HG02885 (cell line): ENCODE measurements around the gene KRT33A.

Experiments used
- ATAC-seq: cut with Tn5 transposase; IDR thresholded peaks from one replicate; pipeline ENCODE4 v1.9.1; 2021; ENCODE audit warnings: mild to moderate bottlenecking; ENCODE audit not compliant: unreplicated experiment, poor library complexity

The KRT33A gene

GRCh38 chr17:41333098-41333497, 17.5 kb downstream of the KRT33A start:
- ATAC-seq: no peak

GRCh38 chr17:41332239-41332638, 18.4 kb downstream of the KRT33A start:
- no peak for ATAC-seq

GRCh38 chr17:41331606-41332005, 19.0 kb downstream of the KRT33A start:
- no peak for ATAC-seq

- no peak for ATAC-seq
Measured at GRCh38 chr17:41329279-41329948, 21.2 kb downstream of the KRT33A start.

GRCh38 chr17:41328207-41328606, 22.4 kb downstream of the KRT33A start:
- ATAC-seq: no peak

GRCh38 chr17:41327411-41328120, 23.1 kb downstream of the KRT33A start:
- ATAC-seq: no peak

GRCh38 chr17:41326173-41327145, 24.2 kb downstream of the KRT33A start:
- no peak for ATAC-seq

- ATAC-seq: no peak
Measured at GRCh38 chr17:41325611-41326010, 25.0 kb downstream of the KRT33A start.

- ATAC-seq: no peak
Measured at GRCh38 chr17:41325126-41325525, 25.5 kb downstream of the KRT33A start.

- ATAC-seq: no peak
Measured at GRCh38 chr17:41324180-41325075, 26.2 kb downstream of the KRT33A start.

- no peak for ATAC-seq
Measured at GRCh38 chr17:41322903-41323895, 27.4 kb downstream of the KRT33A start.

GRCh38 chr17:41322094-41322902, 28.3 kb downstream of the KRT33A start:
- no peak for ATAC-seq

- ATAC-seq: no peak
Measured at GRCh38 chr17:41318231-41318630, 32.4 kb downstream of the KRT33A start.

GRCh38 chr17:41315814-41316445, 34.7 kb downstream of the KRT33A start:
- no peak for ATAC-seq

GRCh38 chr17:41315204-41315794, 35.3 kb downstream of the KRT33A start, which contains the start of gene KRTAP17-1:
Gene KRTAP17-1 (minus strand): TSS chr17:41315710. CDS start chr17:41315650, 60 bp downstream.
- ATAC-seq: no peak

- no peak for ATAC-seq
Measured at GRCh38 chr17:41311111-41311510, 39.5 kb downstream of the KRT33A start.

- no peak for ATAC-seq
Measured at GRCh38 chr17:41308918-41309359, 41.7 kb downstream of the KRT33A start, which contains the start of gene KRTAP16-1. Gene KRTAP16-1 (minus strand): TSS chr17:41309309. CDS start chr17:41309253, 56 bp downstream.
